CD14-positive monocyte (primary cell): ENCODE data around the gene EIF5A2. TPM values are rescaled to one million over a fixed set of nuclear protein-coding genes. Genes with fewer than 3 reads are reported as not detected.

Experiments
- DNase-seq, 3 donors: peaks; one replicate each; pipeline ENCODE4 v3.0.0-alpha.2; 2011 to 2022
- H2AFZ ChIP-seq: 2 replicates; pipeline ENCODE4 v1.6.0; 2012; ENCODE audit warnings: mild to moderate bottlenecking, low read depth, low read length, inconsistent platforms; ENCODE audit not compliant: insufficient read depth, poor library complexity, severe bottlenecking
- H3K27ac ChIP-seq, 2 donors: 1 replicate in 1 of 2; 2 replicates in 1 of 2; pipeline ENCODE4 v1.5.1; 2012 to 2013; ENCODE audit warnings: low read length in 2 of 2, control low read depth in 1 of 2, inconsistent platforms in 1 of 2, low read depth in 1 of 2, mild to moderate bottlenecking in 1 of 2
- H3K27me3 ChIP-seq, 2 donors: one replicate each; pipeline versions ENCODE4 v1.6.0 to v1.6.1; 2011 to 2013; ENCODE audit warnings: low read length in 2 of 2; ENCODE audit not compliant: control insufficient read depth in 2 of 2, insufficient read depth in 2 of 2
- H3K36me3 ChIP-seq, 2 donors: replicated peaks in 1 of 2; 1 replicate in 1 of 2; 2 replicates in 1 of 2; pipeline versions ENCODE4 v1.5.1 to v1.6.1; 2012 to 2013; ENCODE audit warnings: low read length in 2 of 2, control low read depth in 1 of 2, inconsistent platforms in 1 of 2, mild to moderate bottlenecking in 1 of 2; ENCODE audit not compliant: insufficient read depth in 2 of 2, control insufficient read depth in 1 of 2
- H3K4me1 ChIP-seq, 2 donors: 1 replicate in 1 of 2; 2 replicates in 1 of 2; pipeline versions ENCODE4 v1.5.1 to v1.6.1; 2012 to 2013; ENCODE audit warnings: low read length in 2 of 2, control low read depth in 1 of 2, inconsistent platforms in 1 of 2, mild to moderate bottlenecking in 1 of 2, moderate library complexity in 1 of 2; ENCODE audit not compliant: insufficient read depth in 2 of 2, control insufficient read depth in 1 of 2
- H3K4me2 ChIP-seq: replicated peaks from 2 replicates; pipeline ENCODE3; 2012; ENCODE audit warnings: low read length, moderate library complexity, mild to moderate bottlenecking; ENCODE audit not compliant: poor library complexity, severe bottlenecking; ENCODE audit errors: extremely low read depth
- H3K4me3 ChIP-seq, 3 experiments: fragments of 200-600 bp in 1 of 3; sonication (generic) in 1 of 3; replicated peaks in 1 of 3; 1 replicate in 2 of 3; 2 replicates in 1 of 3; pipeline ENCODE4 v1.5.1; 2011 to 2013; ENCODE audit warnings: low read length in 3 of 3, mild to moderate bottlenecking in 3 of 3, control low read depth in 2 of 3, low read depth in 2 of 3, inconsistent platforms in 1 of 3, moderate library complexity in 1 of 3
- H3K79me2 ChIP-seq: 2 replicates; pipeline ENCODE4 v1.6.0; 2012; ENCODE audit warnings: mild to moderate bottlenecking, control low read depth, inconsistent platforms, low read length, moderate library complexity; ENCODE audit not compliant: insufficient read depth
- H3K9ac ChIP-seq: 2 replicates; pipeline ENCODE4 v1.6.0; 2017; ENCODE audit warnings: low read length, mild to moderate bottlenecking; ENCODE audit not compliant: insufficient read depth, poor library complexity, severe bottlenecking
- H3K9me3 ChIP-seq, 2 donors: replicated peaks in 1 of 2; 1 replicate in 1 of 2; 2 replicates in 1 of 2; pipeline versions ENCODE4 v1.5.1 to v1.6.1; 2012 to 2013; ENCODE audit warnings: low read length in 2 of 2, control low read depth in 1 of 2; ENCODE audit not compliant: control insufficient read depth in 1 of 2, insufficient read depth in 1 of 2
- H4K20me1 ChIP-seq: 2 replicates; pipeline ENCODE4 v1.6.0; 2012; ENCODE audit warnings: mild to moderate bottlenecking, low read length, control low read depth, moderate library complexity; ENCODE audit not compliant: insufficient read depth
- H3K27ac Mint-ChIP-seq, 7 donors: one replicate each; pipeline ENCODE4 v1.8.0; 2020; ENCODE audit warnings: mild to moderate bottlenecking in 7 of 7, mixed read lengths in 7 of 7, moderate library complexity in 6 of 7, inconsistent platforms in 2 of 7
- H3K27me3 Mint-ChIP-seq, 3 donors: one replicate each; pipeline ENCODE4 v1.8.0; 2021 to 2022; ENCODE audit warnings: low read depth in 3 of 3, mild to moderate bottlenecking in 3 of 3, mixed read lengths in 3 of 3, moderate library complexity in 3 of 3, inconsistent platforms in 1 of 3
- H3K36me3 Mint-ChIP-seq, 2 donors: one replicate each; pipeline ENCODE4 v1.8.0; 2020; ENCODE audit warnings: mixed read lengths in 2 of 2, inconsistent platforms in 1 of 2, mild to moderate bottlenecking in 1 of 2
- H3K4me1 Mint-ChIP-seq: one replicate; pipeline ENCODE4 v1.8.0; 2020; ENCODE audit warnings: mild to moderate bottlenecking, mixed read lengths
- H3K4me3 Mint-ChIP-seq, 2 donors: one replicate each; pipeline ENCODE4 v1.8.0; 2020; ENCODE audit warnings: mild to moderate bottlenecking in 2 of 2, mixed read lengths in 2 of 2, moderate library complexity in 1 of 2
- H3K9me3 Mint-ChIP-seq, 7 donors: one replicate each; pipeline ENCODE4 v1.8.0; 2020 to 2022; ENCODE audit warnings: mixed read lengths in 7 of 7, mild to moderate bottlenecking in 6 of 7, moderate library complexity in 6 of 7, inconsistent platforms in 2 of 7
- CTCF ChIP-seq: fragments of 200-600 bp; IDR thresholded peaks from one replicate; pipeline ENCODE4 v1.8.0; 2022; ENCODE audit warnings: antibody characterized with exemption, mild to moderate bottlenecking
- WGBS: methylation state at CpG from one replicate; pipeline ENCODE4 v1.1.5; 2013; ENCODE audit warnings: missing lambda C conversion rate; ENCODE audit not compliant: insufficient coverage; 5-methylcytosine and 5-hydroxymethylcytosine counted together
- intact Hi-C, 2 donors: fragments of 100-400 bp; cut with micrococcal nuclease; formaldehyde crosslinking; loops; one replicate each; pipeline versions ENCODE4 v1.15.0 to v1.15.1; 2023
- polyA plus RNA-seq, 3 donors: library from polyadenylated mRNA; depleted of rRNA in 1 of 3; unstranded in 2 of 3; stranded (reverse) in 1 of 3; fragments of 300-500 nt in 2 of 3; fragments of >200 nt in 1 of 3; fragmentation: Illumina TruSeq in 2 of 3; gene quantifications; 1 replicate in 2 of 3; 2 replicates in 1 of 3; pipeline ENCODE4 v1.2.3, GENCODE V29; 2012 to 2021

EIF5A2 gene
- polyA plus RNA-seq, 3 donors: 0.49 to 5.4 (median 1.4) TPM

GRCh38 chr3:170949211-170949610, 40.8 kb upstream of the EIF5A2 start:
- Histone ChIP-seq H3K27ac (no peak overlapping the region), H3K79me2 (no peaks in the 10 kb centered on the region), H3K9ac (no peak overlapping the region), H3K27me3 (no peaks in the 10 kb centered on the region), H3K36me3 (no peaks in the 10 kb centered on the region), H4K20me1 (no peaks in the 10 kb centered on the region), H3K4me2 (no peak overlapping the region), H3K4me1 (no peaks in the 10 kb centered on the region), H3K4me3 (no peak overlapping the region), H3K9me3 (peaks cover 0 to 13% of the 10 kb centered on the region in 2 donors), H2AFZ (no peak overlapping the region)
- H3K4me1 Mint-ChIP-seq: no peaks in the 10 kb centered on the region
- no peak for TF ChIP-seq CTCF
- no peak overlapping the region for H3K4me3 Mint-ChIP-seq
- no peak overlapping the region for H3K27ac Mint-ChIP-seq
- intact Hi-C loops: no loop called here
- peaks cover 0 to 6% (median 2%) of the 10 kb centered on the region in 3 donors for H3K27me3 Mint-ChIP-seq
- WGBS: 82% methylated on average over 1 of the region's 2 CpGs
- peaks cover 0 to 15% (median 9%) of the 10 kb centered on the region in 7 donors for H3K9me3 Mint-ChIP-seq
- H3K36me3 Mint-ChIP-seq: no peaks in the 10 kb centered on the region
- no peak for DNase-seq

GRCh38 chr3:170947018-170947769, 38.8 kb upstream of the EIF5A2 start:
- no peak overlapping the region for H3K4me3 Mint-ChIP-seq
- Histone ChIP-seq H4K20me1 (no peaks in the 10 kb centered on the region), H3K9ac (no peak overlapping the region), H2AFZ (no peak overlapping the region), H3K27me3 (no peaks in the 10 kb centered on the region), H3K36me3 (no peaks in the 10 kb centered on the region), H3K4me3 (no peak overlapping the region), H3K27ac (no peak overlapping the region), H3K4me1 (no peaks in the 10 kb centered on the region), H3K9me3 (peaks cover 0 to 13% of the 10 kb centered on the region in 2 donors), H3K79me2 (no peaks in the 10 kb centered on the region), H3K4me2 (no peak overlapping the region)
- TF ChIP-seq CTCF: no peak
- WGBS: 97% methylated on average over 22 of the region's 25 CpGs
- DNase-seq: no peak
- H3K9me3 Mint-ChIP-seq: peaks cover 0 to 16% (median 10%) of the 10 kb centered on the region in 7 donors
- H3K27me3 Mint-ChIP-seq: peaks cover 0 to 4% (median 0%) of the 10 kb centered on the region in 3 donors
- intact Hi-C loops: no loop called here
- H3K4me1 Mint-ChIP-seq: no peaks in the 10 kb centered on the region
- no peaks in the 10 kb centered on the region for H3K36me3 Mint-ChIP-seq
- no peak overlapping the region for H3K27ac Mint-ChIP-seq
